Measurements from ENCODE around the gene TSPAN9.

Gene TSPAN9

DNA sequence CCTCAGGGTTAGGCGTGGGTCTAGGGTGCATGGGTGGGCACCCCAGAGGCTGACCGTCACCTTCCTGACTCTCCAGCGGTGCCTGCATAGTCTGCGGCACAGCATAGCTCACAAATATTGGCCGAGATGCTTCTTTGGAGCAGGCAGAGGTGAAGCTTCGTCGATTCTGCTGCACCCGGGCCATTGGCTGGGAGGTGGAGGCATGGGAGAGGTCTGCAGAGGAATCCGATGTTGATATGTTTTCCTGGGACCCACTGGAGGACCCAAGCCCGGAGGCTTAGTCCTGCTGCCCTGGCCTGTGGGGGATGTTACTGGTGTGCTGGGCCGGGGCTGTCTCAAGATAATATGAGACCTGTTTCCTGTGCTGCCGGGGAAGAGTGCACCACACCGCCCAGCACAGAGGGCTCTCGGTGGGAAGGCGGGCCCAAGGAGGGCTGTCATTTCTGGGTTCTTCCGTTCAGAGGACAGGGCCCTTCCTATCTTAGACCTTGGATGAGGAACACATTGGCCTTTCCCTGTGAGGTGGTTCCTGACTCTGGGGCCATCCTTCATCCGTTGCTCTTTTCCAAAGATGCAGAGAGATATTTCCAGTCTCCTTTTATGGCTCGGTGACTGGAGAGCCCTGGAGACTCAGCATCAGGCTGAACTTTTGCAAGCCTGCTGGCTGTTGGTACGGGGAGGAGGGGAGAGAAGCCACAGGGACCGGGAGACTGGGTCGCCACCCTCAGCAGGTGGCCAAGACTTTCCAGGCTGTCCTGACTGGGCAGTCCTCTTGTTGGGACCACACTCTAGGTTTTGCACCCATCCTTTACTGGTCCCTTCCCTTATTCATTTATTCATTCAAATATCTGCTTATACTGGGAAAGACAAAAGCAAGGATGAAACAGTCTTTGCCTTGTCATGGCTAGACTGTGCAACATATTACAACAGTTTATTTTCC lies 143.5 kb downstream of the TSPAN9 start:
- DNase-seq (ENCODE audit: extremely low read depth, low read depth), result no peak

DNA sequence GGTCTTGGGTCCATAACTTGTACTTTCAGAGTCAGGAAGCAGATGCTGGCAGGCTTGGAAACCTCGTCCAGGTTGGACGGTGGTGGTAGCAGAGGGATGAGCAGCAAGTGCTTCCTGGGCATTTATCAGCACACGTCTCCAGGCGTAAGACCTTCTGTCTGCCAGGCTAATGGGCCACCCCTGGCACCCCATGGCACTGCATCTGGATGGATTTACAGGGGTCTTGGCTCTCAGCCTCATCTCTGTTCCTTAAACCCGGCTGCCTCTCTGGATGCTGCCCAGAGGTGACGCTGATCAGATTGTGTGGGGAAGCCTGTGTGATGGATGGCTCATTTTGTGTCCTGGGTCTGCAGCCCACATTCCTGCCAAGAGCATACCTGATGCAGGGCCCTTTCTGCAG lies 145.1 kb downstream of the TSPAN9 start:
- no peak for DNase-seq (ENCODE audit: extremely low read depth, low read depth)
- TF ChIP-seq, protein P1, sequence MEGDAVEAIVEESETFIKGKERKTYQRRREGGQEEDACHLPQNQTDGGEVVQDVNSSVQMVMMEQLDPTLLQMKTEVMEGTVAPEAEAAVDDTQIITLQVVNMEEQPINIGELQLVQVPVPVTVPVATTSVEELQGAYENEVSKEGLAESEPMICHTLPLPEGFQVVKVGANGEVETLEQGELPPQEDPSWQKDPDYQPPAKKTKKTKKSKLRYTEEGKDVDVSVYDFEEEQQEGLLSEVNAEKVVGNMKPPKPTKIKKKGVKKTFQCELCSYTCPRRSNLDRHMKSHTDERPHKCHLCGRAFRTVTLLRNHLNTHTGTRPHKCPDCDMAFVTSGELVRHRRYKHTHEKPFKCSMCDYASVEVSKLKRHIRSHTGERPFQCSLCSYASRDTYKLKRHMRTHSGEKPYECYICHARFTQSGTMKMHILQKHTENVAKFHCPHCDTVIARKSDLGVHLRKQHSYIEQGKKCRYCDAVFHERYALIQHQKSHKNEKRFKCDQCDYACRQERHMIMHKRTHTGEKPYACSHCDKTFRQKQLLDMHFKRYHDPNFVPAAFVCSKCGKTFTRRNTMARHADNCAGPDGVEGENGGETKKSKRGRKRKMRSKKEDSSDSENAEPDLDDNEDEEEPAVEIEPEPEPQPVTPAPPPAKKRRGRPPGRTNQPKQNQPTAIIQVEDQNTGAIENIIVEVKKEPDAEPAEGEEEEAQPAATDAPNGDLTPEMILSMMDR (IDR thresholded peaks at IDR 0.05; ENCODE audit: low read depth, low read length), result no peak

More for the DNA sequence above, 143.5 kb downstream of the TSPAN9 start:
- TF ChIP-seq, protein P1 (IDR thresholded peaks at IDR 0.05; ENCODE audit: low read depth, low read length), result no peak

DNA sequence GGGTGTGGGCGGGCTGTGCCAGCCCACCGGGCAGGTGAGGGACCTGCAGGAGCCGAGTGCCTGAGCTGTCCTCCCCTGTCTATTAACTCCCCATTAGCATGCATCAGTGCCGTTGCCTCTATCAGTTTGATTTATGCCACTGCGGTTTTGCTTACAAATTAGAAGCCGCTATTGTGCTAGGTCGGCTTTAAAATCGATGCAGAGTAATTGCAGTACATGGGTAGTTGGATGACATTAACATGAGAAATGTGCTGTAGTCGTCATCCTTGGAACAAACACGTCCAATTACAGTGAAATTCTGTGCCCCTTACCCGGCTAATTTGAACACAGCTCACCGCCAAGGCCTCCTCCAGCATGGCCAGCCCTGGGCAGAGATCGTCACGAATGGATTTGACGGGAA lies 145.8 kb downstream of the TSPAN9 start:
- TF ChIP-seq, protein P1 (IDR thresholded peaks at IDR 0.05; ENCODE audit: low read depth, low read length), result no peak
- no peak for DNase-seq (ENCODE audit: extremely low read depth, low read depth)

DNA sequence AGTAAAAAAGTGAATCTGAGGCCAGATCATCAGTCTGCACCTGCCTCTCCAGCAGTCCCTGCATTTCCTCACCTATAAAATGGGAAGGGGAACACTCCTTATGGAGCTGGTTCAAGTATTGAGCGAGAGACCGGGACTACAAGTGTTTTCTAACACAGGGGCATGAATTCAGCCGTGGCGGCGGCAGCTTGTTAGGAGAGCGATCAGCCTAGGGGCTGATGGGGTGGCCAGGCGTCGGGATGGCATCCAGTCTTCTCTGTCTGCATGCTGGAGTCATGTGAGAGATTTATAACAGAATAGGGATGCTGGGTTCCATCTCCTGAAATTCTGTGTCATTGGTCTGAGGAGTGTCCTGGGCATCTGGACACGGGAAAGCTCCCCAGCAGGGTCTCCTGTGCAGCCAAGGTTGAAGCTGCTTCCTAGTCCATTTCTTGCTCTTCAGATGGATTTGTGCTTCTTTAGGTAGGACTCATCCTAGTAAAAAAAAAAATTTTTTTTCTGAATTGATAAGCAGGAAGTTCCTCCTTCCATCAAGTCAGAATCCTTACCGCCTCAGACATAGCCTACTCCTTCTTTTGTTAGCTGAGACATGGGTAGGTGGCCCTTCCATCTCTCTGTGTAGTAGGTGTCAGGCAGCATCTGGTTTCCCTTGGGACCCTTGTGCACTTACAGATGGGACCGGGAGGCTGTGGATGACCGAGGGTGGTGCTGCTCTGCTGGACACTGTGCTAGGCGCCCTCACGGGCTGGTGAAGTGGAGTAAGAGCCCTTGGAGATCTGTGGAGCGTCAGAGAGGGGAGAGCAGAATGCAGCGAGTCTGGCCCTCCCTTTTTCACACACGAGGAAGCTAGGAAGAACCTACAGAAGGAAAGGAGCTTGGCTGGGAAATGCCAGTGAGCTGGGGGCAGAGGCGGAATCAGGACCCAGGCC lies 146.7 kb downstream of the TSPAN9 start:
- TF ChIP-seq, protein P1 (IDR thresholded peaks at IDR 0.05; ENCODE audit: low read depth, low read length), result no peak

DNA sequence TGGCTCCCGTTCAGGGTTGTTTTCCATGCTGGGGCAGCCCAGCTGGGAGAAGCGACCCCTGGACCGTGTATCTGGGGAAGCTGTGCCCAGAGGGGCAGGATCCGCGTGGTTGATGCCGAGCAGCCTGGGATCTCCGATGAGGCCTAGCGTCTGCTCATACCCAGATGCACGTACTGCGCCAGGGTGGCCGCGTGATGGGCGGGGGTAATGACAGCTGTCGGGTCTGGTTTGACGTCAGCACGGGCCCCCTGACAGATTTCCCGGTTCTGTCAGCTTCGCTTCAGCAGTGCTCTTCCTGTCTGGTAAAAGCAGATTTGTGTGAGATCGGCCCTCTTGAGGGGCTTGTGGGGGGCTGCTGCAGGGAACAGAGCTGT lies 147.3 kb downstream of the TSPAN9 start:
- TF ChIP-seq, protein P1 (IDR thresholded peaks at IDR 0.05; ENCODE audit: low read depth, low read length), result no peak
- no peak for DNase-seq (ENCODE audit: extremely low read depth, low read depth)

More for the DNA sequence above, 146.7 kb downstream of the TSPAN9 start:
- no peak for DNase-seq (ENCODE audit: extremely low read depth, low read depth)

DNA sequence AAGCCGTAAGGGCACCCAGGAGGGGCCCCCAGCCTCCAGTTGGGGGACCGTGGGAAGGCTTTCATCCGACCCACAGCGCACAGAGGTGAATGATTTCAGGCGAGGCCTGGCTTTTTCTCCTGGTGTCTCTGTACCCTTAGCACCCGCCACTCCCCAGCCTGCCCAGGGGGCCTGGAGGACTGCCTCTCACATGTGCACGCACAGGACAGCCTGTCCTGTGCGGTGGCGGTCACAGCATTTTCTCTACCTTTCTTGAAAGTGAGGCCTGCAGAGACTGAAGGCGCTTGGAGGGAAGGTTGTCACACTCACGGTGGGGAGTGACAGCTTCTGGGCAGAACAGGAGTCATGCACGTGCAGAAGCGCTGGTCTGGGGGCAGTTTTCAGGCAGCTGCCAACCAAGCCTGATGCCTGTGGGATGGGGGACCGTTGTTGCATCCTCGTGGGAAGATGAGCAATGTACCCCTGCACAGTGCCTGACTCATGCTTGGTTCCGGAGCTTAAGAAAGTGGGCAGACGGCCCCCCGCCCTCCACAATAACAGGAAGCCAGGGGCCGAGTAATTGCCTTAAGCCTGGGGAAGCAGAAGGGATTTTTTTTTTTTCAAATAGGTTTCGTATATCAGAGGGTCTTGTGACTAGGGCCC lies 148.1 kb downstream of the TSPAN9 start:
- no peak for DNase-seq (ENCODE audit: extremely low read depth, low read depth)
- TF ChIP-seq, protein P1 (IDR thresholded peaks at IDR 0.05; ENCODE audit: low read depth, low read length), result no peak
